Measurements from ENCODE around the gene C11orf58.

The C11orf58 gene

GRCh38 chr11:16799221-16799620, 60.8 kb downstream of the C11orf58 start:
- DNase-seq (ENCODE audit: low read depth in 1 of 2, low spot score in 1 of 2) = no peak
- Histone ChIP-seq H3K27me3 (ENCODE audit: insufficient read depth, poor library complexity, severe bottlenecking) (no peaks in the 10 kb centered on the region), H3K27ac (replicated peaks) (no peak overlapping the region), H3K4me3 (replicated peaks; ENCODE audit: insufficient read depth, low read length) (no peak overlapping the region)
- no peak for TF ChIP-seq POLR2AphosphoS5 (IDR thresholded peaks at IDR 0.05; ENCODE audit: low read depth)
- TF ChIP-seq SPI1 (IDR thresholded peaks at IDR 0.05; ENCODE audit: borderline replicate concordance, low read depth) = no peak
- TF ChIP-seq, protein P1, sequence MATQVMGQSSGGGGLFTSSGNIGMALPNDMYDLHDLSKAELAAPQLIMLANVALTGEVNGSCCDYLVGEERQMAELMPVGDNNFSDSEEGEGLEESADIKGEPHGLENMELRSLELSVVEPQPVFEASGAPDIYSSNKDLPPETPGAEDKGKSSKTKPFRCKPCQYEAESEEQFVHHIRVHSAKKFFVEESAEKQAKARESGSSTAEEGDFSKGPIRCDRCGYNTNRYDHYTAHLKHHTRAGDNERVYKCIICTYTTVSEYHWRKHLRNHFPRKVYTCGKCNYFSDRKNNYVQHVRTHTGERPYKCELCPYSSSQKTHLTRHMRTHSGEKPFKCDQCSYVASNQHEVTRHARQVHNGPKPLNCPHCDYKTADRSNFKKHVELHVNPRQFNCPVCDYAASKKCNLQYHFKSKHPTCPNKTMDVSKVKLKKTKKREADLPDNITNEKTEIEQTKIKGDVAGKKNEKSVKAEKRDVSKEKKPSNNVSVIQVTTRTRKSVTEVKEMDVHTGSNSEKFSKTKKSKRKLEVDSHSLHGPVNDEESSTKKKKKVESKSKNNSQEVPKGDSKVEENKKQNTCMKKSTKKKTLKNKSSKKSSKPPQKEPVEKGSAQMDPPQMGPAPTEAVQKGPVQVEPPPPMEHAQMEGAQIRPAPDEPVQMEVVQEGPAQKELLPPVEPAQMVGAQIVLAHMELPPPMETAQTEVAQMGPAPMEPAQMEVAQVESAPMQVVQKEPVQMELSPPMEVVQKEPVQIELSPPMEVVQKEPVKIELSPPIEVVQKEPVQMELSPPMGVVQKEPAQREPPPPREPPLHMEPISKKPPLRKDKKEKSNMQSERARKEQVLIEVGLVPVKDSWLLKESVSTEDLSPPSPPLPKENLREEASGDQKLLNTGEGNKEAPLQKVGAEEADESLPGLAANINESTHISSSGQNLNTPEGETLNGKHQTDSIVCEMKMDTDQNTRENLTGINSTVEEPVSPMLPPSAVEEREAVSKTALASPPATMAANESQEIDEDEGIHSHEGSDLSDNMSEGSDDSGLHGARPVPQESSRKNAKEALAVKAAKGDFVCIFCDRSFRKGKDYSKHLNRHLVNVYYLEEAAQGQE (IDR thresholded peaks at IDR 0.05; ENCODE audit: insufficient replicate concordance, low read depth) = no peak
- no peak for TF ChIP-seq GABPA (IDR thresholded peaks at IDR 0.05; ENCODE audit: low read depth)
- no peak for TF ChIP-seq CTCF (IDR thresholded peaks at IDR 0.05; ENCODE audit: insufficient read depth, low read length)

DNA sequence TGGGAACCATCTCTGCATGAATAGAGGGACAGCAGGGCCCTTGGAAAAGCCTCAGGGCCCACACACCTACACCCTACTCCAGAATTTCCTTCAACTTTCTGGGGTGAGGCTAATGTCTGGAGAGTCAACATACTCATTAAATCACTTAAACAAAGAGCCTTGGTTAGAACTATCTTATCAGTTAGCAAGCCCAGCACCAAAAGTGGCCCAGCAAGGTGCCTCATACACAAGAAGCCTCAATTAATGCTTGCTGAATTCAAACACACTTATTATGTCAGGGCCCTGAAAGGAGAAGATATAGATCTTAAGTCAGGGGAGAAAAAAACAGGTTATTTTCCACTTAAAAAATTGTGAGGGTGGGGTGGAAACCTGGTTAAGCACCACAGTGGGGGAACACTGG, 61.4 kb downstream of the C11orf58 start:
- H3K27me3 ChIP-seq (ENCODE audit: insufficient read depth, poor library complexity, severe bottlenecking) = no peaks in the 10 kb centered on the region
- H3K27ac ChIP-seq (replicated peaks) = no peak overlapping the region
- H3K4me3 ChIP-seq (replicated peaks; ENCODE audit: insufficient read depth, low read length) = no peak overlapping the region
- DNase-seq (ENCODE audit: low read depth in 1 of 2, low spot score in 1 of 2) = no peak
- TF ChIP-seq CTCF (IDR thresholded peaks at IDR 0.05; ENCODE audit: insufficient read depth, low read length) = no peak
- no peak for TF ChIP-seq GABPA (IDR thresholded peaks at IDR 0.05; ENCODE audit: low read depth)
- no peak for TF ChIP-seq SPI1 (IDR thresholded peaks at IDR 0.05; ENCODE audit: borderline replicate concordance, low read depth)
- TF ChIP-seq POLR2AphosphoS5 (IDR thresholded peaks at IDR 0.05; ENCODE audit: low read depth) = no peak
- TF ChIP-seq, protein P1 (IDR thresholded peaks at IDR 0.05; ENCODE audit: insufficient replicate concordance, low read depth) = no peak

DNA sequence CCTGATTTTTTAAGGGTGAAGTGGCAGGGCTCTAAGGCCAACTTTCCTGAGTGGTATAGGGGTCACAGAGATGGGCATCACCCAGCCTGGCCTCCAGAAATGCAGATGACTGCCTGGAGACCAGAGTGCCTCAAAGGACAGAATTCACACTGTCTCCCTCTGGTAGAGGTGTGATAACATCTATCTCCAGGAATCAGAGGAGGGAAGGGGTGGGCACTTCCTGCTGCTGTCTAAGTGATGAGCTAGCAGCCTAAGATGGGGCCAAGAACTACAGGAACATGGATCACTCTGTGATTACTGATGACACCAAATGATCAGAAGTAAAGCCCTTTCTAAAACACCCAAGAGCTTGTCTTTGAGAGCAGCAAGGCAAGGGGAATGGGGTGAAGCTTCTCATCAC, 61.9 kb downstream of the C11orf58 start:
- no peaks in the 10 kb centered on the region for H3K27me3 ChIP-seq (ENCODE audit: insufficient read depth, poor library complexity, severe bottlenecking)
- no peak overlapping the region for H3K27ac ChIP-seq (replicated peaks)
- no peak for DNase-seq (ENCODE audit: low read depth in 1 of 2, low spot score in 1 of 2)
- no peak for TF ChIP-seq CTCF (IDR thresholded peaks at IDR 0.05; ENCODE audit: insufficient read depth, low read length)
- TF ChIP-seq SPI1 (IDR thresholded peaks at IDR 0.05; ENCODE audit: borderline replicate concordance, low read depth) = no peak
- TF ChIP-seq, protein P1 (IDR thresholded peaks at IDR 0.05; ENCODE audit: insufficient replicate concordance, low read depth) = no peak
- no peak for TF ChIP-seq POLR2AphosphoS5 (IDR thresholded peaks at IDR 0.05; ENCODE audit: low read depth)
- no peak overlapping the region for H3K4me3 ChIP-seq (replicated peaks; ENCODE audit: insufficient read depth, low read length)
